Subcutaneous adipose tissue (tissue), 4 donors: ENCODE results near the gene VSX2. TPM values are rescaled to one million over a fixed set of nuclear protein-coding genes. Genes with fewer than 3 reads are reported as not detected.

Experiments used
- total RNA-seq, 4 donors: library from RNA; depleted of rRNA; stranded (reverse); fragments of >200 nt; gene quantifications; one replicate each; pipeline ENCODE4 v1.1.0, GENCODE V29; 2016
- TF ChIP-seq, protein P1 (sequence below): fragments of 450-650 bp; IDR thresholded peaks from one replicate; pipeline ENCODE4 v1.5.1; 2016; ENCODE audit warnings: low read depth, mild to moderate bottlenecking, control low read depth, antibody characterized with exemption, moderate library complexity

The VSX2 gene
- total RNA-seq, 4 donors from 2014 or later, result not detected

GRCh38 chr14:74249433-74250375 lies 10.5 kb downstream of the VSX2 start:
- TF ChIP-seq, protein P1, sequence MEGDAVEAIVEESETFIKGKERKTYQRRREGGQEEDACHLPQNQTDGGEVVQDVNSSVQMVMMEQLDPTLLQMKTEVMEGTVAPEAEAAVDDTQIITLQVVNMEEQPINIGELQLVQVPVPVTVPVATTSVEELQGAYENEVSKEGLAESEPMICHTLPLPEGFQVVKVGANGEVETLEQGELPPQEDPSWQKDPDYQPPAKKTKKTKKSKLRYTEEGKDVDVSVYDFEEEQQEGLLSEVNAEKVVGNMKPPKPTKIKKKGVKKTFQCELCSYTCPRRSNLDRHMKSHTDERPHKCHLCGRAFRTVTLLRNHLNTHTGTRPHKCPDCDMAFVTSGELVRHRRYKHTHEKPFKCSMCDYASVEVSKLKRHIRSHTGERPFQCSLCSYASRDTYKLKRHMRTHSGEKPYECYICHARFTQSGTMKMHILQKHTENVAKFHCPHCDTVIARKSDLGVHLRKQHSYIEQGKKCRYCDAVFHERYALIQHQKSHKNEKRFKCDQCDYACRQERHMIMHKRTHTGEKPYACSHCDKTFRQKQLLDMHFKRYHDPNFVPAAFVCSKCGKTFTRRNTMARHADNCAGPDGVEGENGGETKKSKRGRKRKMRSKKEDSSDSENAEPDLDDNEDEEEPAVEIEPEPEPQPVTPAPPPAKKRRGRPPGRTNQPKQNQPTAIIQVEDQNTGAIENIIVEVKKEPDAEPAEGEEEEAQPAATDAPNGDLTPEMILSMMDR, result no peak

DNA sequence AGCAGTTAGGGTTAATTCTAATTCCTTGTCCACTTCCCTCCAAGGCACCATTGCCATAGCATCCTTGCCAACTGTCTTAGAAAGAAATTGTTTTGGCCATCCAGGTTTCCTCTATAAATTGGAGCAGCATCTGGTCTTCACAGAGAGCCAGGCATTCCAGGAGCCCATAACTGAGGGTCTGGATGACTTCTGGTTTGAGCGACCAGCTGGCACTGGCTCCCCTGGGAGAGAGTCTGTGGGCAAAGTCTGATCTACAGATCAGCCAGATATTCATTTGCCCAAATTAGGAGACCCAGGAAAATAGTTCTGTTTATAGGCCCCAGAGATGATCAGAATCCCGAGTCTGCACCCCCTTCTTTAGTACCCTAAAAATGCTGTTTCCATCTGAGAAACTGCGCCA lies 16.0 kb downstream of the VSX2 start:
- TF ChIP-seq, protein P1, result no peak

DNA sequence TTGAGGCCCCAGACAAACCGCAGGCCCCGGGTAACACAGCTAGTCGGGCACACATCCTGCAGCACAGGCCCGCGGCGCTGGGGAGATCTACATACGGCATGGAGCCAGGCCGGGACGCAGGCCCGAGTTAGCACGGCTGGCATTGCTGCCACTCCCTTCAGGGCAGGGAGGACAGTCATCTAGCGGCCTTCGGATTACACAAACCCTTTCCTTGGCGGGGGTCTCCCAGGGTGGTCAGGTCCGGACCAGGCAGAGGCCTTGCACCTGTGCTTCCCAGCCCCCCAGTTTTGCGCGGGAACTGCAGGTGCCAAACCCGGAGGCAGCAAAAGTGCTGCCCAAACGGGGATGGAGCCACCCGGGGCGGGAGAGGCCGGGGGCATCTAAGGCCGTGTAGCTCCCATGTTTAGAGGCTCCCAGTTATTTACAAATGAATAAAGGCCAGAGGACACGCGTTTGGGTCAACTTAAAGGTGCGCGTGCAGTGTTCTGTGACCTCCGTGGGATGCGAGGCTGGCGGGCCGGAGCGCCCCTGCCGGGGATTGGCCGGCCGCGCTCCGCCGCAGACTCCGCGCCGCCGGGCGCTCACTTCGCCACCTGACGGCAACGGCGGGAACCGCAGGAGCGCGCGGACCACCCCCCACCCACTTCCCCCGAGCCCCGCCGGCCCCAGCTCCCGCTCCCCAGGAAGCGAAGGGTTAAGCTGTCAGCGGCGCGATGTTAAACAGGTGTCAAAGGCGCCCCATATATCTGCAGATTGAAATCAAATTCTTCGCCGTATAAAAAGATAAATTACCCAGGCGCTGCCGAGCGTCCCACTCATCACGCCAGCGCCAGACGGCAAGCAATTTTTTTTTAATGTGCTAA lies 18.1 kb downstream of the VSX2 start:
- TF ChIP-seq, protein P1, result no peak

- TF ChIP-seq, protein P1, result no peak
These were observed 18.9 kb downstream of the VSX2 start for GRCh38 chr14:74257941-74258763.

GRCh38 chr14:74258764-74259035 lies 19.5 kb downstream of the VSX2 start:
- TF ChIP-seq, protein P1, result no peak

DNA sequence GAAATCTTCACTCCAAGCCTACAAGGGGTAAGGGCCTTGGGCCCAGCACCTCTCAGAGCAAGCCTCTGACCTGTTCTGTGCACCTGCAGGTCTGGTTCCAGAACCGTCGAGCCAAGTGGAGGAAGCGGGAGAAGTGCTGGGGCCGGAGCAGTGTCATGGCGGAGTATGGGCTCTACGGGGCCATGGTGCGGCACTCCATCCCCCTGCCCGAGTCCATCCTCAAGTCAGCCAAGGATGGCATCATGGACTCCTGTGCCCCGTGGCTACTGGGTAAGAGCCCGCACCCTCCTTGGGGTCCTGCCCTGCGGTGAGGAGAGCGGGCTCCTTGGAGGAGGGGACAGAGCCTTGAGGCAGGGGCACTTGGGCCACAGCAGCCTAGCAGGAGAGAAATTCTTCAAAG lies 20.3 kb downstream of the VSX2 start:
- TF ChIP-seq, protein P1, result no peak
